ENCODE data around the gene THSD4. TPM values are rescaled to one million over a fixed set of nuclear protein-coding genes. Genes with fewer than 3 reads are reported as not detected.

Gene THSD4
- total RNA-seq, 2 donors from 2014 or later = 16.3 to 18.8 TPM

- no peak for DNase-seq (ENCODE audit: low spot score)
- intact Hi-C loops (cut with DNase I) = no loop called here
Measured at GRCh38 chr15:71612397-71612722, 497.1 kb downstream of the THSD4 start.

DNA sequence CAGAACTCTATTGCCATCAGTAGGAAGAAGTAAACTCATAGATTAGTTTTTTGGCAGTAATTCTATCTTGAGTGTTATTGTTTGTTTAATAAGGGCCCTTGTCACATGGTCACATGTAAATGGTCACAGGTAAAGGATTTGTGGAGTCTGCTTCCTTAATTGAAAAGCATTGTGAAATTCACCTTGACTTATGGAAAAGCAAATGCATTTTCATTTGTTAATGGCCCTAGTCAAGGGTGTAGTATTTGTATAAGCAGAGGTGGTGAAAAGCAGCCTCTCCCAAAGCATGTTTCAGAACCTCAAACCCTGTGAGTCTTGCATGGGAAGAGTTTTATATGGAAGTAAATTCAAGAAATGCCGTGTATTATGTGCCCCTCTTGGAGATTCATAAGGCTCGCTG, 497.6 kb downstream of the THSD4 start:
- no peak for DNase-seq (ENCODE audit: low spot score)
- intact Hi-C loops (cut with DNase I) = no loop called here

- DNase-seq (ENCODE audit: low spot score) = no peak
- intact Hi-C loops (cut with DNase I) = no loop called here
Measured at GRCh38 chr15:71623111-71623510, 507.8 kb downstream of the THSD4 start.

DNA sequence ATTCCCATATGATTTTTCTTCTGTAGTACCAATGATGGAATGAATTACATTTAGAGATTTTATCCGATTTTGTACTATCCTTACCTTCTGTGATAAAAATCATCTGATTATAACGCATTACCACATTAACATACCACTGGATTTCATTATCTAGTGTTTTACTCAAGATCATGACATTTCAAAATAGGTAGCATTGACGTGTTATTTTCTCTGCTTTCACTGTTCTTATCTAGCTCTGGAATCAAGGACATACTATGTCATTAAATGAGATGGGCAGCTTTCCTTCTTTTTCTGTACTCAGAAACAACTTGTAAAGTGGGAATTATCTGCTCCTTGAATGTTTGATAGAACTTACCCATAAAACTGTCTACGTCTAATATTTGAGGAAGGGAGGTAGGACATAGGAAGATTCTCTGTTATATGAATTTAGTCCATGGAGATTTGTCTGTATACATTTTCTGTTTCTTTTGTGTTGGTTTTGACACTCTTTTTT, 511.4 kb downstream of the THSD4 start:
- intact Hi-C loops (cut with DNase I) = no loop called here
- DNase-seq (ENCODE audit: low spot score) = no peak

- no peak for DNase-seq (ENCODE audit: low spot score)
- intact Hi-C loops (cut with DNase I) = no loop called here
Measured at GRCh38 chr15:71627188-71627587, 511.9 kb downstream of the THSD4 start.

GRCh38 chr15:71627604-71628003, 512.3 kb downstream of the THSD4 start:
- no peak for DNase-seq (ENCODE audit: low spot score)
- intact Hi-C loops (cut with DNase I) = no loop called here

DNA sequence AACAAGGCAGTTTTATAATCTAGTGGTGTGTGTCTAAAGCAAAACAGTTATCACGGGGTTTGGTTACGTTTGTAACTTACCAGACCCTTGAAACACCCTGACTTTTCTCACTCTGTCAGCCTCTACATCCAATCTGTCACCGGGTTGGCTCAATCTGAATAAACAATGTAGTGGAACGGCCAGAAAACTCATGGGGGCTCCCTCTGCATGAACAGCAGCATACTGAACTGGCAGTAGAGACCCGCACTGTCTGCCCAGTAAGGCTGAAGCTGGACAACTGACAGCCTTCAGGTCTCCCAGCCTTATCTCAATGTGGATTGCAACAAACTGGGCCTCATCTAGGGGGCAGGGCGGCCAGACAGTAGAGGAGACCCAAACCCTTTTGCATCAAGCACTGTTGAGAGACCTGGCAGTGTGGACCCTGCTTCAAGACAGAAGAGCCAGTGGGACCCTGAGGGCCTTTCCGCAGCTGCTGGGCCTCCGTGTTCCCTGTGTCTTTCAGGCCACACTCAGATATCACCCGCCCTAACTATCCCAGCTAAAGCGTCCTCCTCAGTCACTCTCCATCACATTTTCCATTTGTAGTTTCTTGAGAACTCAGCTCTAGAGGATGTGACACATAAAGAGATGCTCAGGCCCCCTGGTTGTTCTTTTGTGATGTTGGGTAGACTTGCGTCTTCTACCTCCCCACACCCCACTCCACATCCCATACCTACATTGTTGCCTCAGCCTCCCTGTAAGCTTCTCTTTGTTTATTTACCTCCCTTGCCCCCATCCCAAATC, 513.9 kb downstream of the THSD4 start:
- no peak for DNase-seq (ENCODE audit: low spot score)
- intact Hi-C loops (cut with DNase I) = no loop called here

DNA sequence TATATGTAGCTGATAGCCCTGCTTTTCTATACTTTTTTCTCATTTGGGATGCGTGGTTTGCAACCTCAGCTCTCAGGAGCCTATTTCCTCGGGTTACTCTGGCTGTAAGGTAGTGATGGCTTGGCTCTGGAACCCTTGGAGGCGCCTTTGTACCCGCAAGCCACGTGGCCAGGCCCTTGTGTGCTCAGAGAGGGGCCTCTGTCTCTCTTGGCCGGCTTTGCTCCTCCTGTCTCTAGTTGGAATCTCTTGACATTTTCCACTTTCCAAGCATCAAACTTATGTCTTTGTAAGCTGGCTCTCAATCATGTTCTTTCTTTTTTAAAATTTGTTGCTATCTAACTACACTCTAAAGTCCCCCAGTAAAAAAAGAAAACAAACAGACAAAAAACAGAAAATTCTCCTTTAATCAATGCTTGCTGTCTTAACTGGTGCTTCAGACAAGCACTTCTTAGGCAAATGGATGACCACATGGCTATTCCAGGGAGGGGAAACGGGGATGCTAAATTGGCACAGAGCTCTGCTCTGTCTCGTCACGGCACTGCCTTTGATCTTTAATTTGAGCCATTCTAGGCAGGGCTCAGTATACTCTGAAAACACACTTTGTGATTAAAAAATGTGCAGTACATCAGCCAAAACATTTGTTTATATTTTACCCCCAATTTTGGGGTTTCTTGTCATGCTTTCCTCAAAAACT, 514.7 kb downstream of the THSD4 start:
- intact Hi-C loops (cut with DNase I) = no loop called here

GRCh38 chr15:71630475-71630809, 515.2 kb downstream of the THSD4 start:
- no peak for DNase-seq (ENCODE audit: low spot score)
- intact Hi-C loops (cut with DNase I) = no loop called here

More for the DNA sequence above, 514.7 kb downstream of the THSD4 start:
- DNase-seq (ENCODE audit: low spot score) = no peak

GRCh38 chr15:71632576-71633195, 517.4 kb downstream of the THSD4 start:
- intact Hi-C loops (cut with DNase I) = no loop called here

DNA sequence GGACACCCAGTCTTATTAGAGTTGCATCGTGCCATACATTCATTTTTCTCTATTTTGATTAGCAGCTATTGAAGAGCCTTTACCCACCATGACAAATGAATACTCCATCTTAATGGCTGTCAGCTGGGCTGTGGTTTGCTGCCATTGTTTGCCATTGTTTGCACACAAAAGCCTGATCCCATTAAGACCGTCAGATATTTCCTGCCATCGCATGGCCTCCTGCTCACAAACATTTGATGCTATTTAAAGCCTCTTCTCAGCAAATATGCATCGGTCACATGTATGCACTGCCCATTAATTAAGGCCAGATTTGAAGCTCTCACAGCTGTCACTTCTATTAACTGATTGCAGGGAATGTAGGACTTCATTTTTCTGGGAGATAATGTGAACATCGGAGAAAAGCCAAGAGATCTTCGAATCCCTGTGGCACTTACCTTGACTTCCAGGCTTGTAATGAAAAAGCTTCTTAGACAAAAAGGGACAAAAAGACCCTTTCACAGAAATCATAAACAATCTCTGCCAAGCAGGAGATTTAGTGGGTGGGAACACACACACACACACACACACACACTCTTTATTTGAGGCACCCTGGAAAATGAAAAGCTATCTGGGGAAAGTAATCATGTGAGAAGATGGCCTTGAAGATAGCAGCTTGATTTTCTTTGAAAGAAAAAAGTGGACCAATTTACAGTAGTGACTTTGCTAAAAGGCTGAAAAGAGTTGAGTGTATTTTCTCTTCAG, 519.7 kb downstream of the THSD4 start:
- intact Hi-C loops (cut with DNase I) = no loop called here
- DNase-seq (ENCODE audit: low spot score) = no peak

More at GRCh38 chr15:71632576-71633195, 517.4 kb downstream of the THSD4 start:
- no peak for DNase-seq (ENCODE audit: low spot score)

DNA sequence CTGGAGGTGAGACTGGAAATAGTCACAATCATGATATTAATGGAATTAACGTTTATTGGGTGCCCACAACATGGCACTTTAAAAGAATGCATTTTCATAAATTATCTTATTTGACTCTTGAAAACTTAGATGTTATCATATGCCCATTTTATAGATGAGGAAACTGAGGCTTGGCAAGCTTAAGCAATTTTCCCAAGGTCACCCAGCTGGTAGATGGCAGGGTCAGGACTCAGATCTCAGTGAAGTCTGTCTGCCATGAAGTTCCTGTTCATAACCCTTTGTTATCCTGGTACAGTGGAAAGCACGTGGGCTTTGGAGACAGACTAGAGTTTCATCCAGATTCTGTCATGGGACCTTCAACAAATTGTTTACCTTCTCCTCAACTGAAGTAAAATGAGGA, 520.5 kb downstream of the THSD4 start:
- intact Hi-C loops (cut with DNase I) = no loop called here
- no peak for DNase-seq (ENCODE audit: low spot score)

DNA sequence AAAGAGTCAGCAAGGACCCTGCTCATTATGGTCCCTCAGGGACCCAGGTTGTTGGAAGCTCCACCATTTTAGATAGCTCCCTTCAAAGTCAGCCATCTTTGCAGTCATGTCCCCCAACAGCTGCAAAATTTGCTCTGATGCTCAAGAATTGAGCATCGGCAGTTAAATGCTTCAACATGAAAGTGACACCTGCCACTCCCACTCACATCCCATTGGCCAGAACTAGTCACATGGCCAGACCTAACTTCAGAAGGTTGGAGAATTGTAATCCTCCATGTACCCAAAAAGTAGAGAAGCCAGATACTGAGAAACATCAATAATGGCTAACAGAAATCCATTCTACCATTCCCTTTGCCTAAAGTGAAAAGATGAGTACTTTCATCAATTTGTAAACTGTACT, 523.6 kb downstream of the THSD4 start:
- intact Hi-C loops (cut with DNase I) = no loop called here
- DNase-seq (ENCODE audit: low spot score) = no peak

DNA sequence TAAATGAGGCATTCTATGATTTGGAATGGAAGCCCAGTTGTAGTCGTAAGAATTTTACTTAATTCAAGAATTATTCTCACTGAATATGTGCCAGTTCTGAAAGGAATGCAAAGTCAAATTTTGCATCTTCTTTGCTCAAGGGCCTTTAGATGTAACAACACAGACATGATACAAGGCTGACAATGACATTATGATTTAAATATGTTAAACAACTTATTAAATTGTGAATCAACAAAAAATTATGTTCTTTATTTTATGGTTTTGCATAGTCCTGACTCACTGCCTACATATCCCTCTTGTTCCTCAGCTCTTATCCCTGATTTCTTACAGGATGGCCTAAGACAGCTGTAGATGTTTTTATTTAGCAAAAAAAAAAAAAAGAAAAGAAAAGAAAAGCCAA, 524.2 kb downstream of the THSD4 start:
- intact Hi-C loops (cut with DNase I) = no loop called here
- no peak for DNase-seq (ENCODE audit: low spot score)

GRCh38 chr15:71643918-71644317, 528.6 kb downstream of the THSD4 start:
- DNase-seq (ENCODE audit: low spot score) = no peak
- intact Hi-C loops (cut with DNase I) = no loop called here

DNA sequence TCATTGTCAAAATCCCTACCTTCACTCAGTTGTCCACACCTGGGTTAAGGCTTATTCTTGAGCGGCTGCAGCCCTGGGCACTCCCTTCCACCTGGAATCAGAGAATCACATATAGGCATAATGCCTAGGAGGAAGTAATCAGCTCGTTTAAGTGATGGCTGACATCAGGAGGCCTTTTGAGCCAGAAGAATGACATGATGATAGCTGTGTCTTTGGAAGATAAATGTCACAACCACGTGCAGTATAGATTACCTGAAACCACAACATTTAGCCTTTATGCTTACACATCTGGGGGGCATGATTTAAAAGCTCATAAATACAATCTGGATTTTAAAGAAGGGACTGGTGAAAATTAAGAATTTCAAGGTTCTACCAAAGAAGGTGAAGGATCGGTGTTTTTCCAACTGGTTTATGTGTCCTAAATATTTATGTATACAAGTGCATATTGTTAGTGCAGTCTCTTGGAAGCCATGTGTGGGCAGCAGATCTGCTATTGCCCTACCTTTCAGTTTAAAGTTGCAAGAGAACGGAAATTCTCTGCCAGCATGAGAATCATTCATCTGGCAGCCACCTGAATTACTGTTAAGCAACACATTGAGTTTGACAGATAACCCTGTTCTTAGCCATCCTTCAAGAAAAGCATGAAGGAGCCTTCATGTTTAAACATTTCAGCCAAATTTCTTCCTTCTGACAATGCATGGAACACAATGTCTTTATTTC, 531.7 kb downstream of the THSD4 start:
- intact Hi-C loops (cut with DNase I) = no loop called here
- no peak for DNase-seq (ENCODE audit: low spot score)

DNA sequence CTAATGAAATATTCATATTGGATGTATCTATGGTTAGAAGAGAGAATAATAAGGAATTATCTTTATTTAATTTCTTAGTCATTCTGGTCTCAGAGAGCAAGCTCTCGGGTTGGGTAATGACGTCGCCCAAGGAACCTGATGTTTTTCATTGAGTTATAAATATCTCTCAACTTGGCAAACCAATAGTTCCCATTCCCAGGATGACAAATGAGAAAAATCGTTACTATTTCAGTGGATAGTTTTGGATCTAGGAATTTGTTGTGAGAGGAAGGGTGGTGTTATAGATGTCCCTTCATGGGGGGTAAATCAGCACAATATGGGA, 532.2 kb downstream of the THSD4 start:
- no peak for DNase-seq (ENCODE audit: low spot score)
- intact Hi-C loops (cut with DNase I) = no loop called here

GRCh38 chr15:71648095-71648494, 532.8 kb downstream of the THSD4 start:
- intact Hi-C loops (cut with DNase I) = no loop called here
- DNase-seq (ENCODE audit: low spot score) = no peak

- no peak for DNase-seq (ENCODE audit: low spot score)
- intact Hi-C loops (cut with DNase I) = no loop called here
Measured at GRCh38 chr15:71649894-71650293, 534.6 kb downstream of the THSD4 start.

DNA sequence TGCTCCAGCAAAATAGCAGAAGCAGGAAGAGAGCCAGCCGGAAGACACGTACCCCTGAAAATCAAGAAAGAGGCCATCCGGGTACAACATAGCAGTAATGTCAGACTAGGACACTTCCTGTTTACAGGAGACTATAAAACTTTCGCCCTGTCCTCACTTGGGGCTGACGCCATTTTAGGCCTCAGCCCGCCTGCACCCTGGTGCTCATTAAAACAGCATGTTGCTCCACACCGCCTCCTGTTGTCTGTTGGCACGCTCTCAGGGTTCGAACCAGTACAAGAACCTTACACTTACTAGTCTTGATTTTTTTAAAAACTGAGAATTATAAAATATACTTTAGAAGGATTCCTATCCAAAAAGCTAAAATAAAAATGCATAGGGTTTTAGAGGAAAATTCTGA, 535.3 kb downstream of the THSD4 start:
- DNase-seq (ENCODE audit: low spot score) = no peak
- intact Hi-C loops (cut with DNase I) = no loop called here

Measured in posterior vena cava (tissue), 2 donors.